ENCODE data around the gene TSC2.
"Not testable (repeated sequence)": the region's sequence is repeated elsewhere in the genome, so short reads cannot be mapped to it uniquely, and the experiment has no call there.

DNA sequence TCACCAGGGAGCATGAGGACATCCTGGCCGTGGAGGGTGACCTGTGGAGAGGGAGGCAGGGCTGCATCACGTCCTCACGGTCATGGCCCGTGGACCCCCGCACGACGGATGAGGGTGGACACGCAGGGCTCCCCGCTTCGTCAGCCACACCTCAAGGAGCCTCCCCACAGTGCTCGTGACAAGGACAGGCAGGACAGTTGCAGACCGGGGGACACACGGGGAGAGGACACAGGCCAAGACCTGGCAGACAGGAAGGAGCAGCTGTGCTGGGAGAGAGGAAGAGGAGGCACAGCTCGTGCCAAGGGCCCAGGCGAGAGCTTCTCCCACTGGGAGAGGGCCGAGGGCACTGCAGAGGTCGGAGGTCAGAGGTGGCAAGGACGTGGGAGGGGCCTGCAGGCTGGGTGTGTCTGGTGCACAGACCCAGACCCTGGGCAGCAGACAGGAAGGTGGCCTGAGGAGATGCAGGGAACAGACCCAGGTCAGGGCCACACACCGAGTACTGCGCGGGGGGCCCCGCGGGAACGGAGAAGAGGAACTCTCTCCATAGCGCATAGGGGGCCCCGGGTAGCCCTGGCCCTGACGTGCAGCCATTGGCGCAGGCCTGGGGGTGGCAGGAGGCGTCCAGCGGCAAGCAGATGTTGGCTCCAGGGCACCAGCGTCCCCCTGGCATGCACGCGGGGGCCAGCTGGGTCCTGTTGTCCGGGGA is 67.3 kb downstream of the TSC2 start:
- TF ChIP-seq, protein P1, sequence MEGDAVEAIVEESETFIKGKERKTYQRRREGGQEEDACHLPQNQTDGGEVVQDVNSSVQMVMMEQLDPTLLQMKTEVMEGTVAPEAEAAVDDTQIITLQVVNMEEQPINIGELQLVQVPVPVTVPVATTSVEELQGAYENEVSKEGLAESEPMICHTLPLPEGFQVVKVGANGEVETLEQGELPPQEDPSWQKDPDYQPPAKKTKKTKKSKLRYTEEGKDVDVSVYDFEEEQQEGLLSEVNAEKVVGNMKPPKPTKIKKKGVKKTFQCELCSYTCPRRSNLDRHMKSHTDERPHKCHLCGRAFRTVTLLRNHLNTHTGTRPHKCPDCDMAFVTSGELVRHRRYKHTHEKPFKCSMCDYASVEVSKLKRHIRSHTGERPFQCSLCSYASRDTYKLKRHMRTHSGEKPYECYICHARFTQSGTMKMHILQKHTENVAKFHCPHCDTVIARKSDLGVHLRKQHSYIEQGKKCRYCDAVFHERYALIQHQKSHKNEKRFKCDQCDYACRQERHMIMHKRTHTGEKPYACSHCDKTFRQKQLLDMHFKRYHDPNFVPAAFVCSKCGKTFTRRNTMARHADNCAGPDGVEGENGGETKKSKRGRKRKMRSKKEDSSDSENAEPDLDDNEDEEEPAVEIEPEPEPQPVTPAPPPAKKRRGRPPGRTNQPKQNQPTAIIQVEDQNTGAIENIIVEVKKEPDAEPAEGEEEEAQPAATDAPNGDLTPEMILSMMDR (conservative IDR thresholded peaks at IDR 0.05) = not testable (repeated sequence)
- TF ChIP-seq EZH2 (IDR thresholded peaks at IDR 0.05; ENCODE audit: low read depth) = not testable (repeated sequence)
